ENCODE results near the gene LYRM4. TPM values are rescaled to one million over a fixed set of nuclear protein-coding genes. Genes with fewer than 3 reads are reported as not detected.

The LYRM4 gene
- total RNA-seq, 1 experiment from 2014 or later, result 37.0 TPM

DNA sequence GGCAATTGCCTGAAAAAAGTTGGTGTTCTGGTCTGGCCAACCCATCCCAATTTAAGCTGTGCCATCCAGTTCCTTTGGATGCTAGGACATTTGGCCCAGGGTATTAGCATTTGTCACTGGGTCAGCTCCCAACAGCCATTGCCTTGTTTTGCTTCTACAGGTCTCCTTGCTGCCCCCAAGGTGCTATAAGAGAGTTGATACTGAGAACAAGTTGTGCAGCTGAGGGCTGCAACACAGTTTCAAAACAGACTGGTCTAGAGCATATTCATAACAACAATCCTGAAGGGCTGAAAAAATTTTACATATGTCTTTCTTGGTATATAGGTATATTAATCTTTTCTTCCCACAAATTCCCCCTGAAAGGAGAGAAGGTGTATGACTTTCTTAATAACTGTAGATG lies 61.0 kb downstream of the LYRM4 start:
- Histone ChIP-seq H4K20me1 (ENCODE audit: insufficient read depth) (no peaks in the 10 kb centered on the region), H3K9me3 (ENCODE audit: insufficient read depth, low read depth) (no peaks in the 10 kb centered on the region), H3K4me1 (replicated peaks; ENCODE audit: insufficient read depth) (no peaks in the 10 kb centered on the region), H3K9me2 (ENCODE audit: insufficient read depth) (no peaks in the 10 kb centered on the region; the same call in 1 of the 2 replicates), H3F3A (ENCODE audit: insufficient read depth, low read depth) (no peaks in the 10 kb centered on the region), H3K4me2 (no peak overlapping the region), H3K79me2 (ENCODE audit: low read depth) (no peaks in the 10 kb centered on the region), H3K27me3 (ENCODE audit: insufficient read depth, low read depth) (no peaks in the 10 kb centered on the region), H3K4me3 (no peak overlapping the region), H3K27ac (no peak overlapping the region), H3K36me3 (ENCODE audit: low read depth) (no peaks in the 10 kb centered on the region), H2AFZ (no peak overlapping the region)
- TF ChIP-seq, protein P1, sequence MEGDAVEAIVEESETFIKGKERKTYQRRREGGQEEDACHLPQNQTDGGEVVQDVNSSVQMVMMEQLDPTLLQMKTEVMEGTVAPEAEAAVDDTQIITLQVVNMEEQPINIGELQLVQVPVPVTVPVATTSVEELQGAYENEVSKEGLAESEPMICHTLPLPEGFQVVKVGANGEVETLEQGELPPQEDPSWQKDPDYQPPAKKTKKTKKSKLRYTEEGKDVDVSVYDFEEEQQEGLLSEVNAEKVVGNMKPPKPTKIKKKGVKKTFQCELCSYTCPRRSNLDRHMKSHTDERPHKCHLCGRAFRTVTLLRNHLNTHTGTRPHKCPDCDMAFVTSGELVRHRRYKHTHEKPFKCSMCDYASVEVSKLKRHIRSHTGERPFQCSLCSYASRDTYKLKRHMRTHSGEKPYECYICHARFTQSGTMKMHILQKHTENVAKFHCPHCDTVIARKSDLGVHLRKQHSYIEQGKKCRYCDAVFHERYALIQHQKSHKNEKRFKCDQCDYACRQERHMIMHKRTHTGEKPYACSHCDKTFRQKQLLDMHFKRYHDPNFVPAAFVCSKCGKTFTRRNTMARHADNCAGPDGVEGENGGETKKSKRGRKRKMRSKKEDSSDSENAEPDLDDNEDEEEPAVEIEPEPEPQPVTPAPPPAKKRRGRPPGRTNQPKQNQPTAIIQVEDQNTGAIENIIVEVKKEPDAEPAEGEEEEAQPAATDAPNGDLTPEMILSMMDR (conservative IDR thresholded peaks at IDR 0.05), result no peak
- no peak for TF ChIP-seq EZH2 (IDR thresholded peaks at IDR 0.05; ENCODE audit: low read depth)
- CTCF ChIA-PET, result no interaction called here
- BruUV-seq (replicated peaks), result no TSS peak
- no peak for DNase-seq
- intact Hi-C loops (cut with micrococcal nuclease; ENCODE audit: unreplicated experiment), result no loop called here
- POLR2A ChIA-PET (ENCODE audit: unreplicated experiment), result no interaction called here

DNA sequence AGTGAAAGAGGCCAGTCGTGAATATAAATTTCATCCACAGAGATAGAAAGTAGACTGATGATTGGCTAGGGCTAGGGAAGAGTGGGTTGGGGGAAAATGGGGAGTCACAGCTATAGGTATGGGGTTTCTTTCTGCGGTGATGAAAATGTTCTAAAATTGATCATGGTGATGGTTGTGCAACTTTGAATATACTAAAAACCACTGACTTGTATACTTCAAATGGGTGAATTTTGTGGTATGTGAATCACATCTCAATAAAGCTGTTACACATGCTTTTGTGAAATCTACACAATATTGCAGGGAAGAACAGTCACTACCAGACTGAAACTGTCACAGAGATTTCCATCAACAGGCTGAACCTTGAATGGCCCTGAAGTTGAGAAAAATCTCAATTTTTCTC lies 61.5 kb downstream of the LYRM4 start:
- no peaks in the 10 kb centered on the region for H3K36me3 ChIP-seq (ENCODE audit: low read depth)
- H3K4me1 ChIP-seq (replicated peaks; ENCODE audit: insufficient read depth), result no peaks in the 10 kb centered on the region
- H4K20me1 ChIP-seq (ENCODE audit: insufficient read depth), result no peaks in the 10 kb centered on the region
- no peak overlapping the region for H3K4me2 ChIP-seq
- no TSS peak for BruUV-seq (replicated peaks)
- TF ChIP-seq, protein P1 (conservative IDR thresholded peaks at IDR 0.05), result no peak
- no peak for TF ChIP-seq EZH2 (IDR thresholded peaks at IDR 0.05; ENCODE audit: low read depth)
- H3K27me3 ChIP-seq (ENCODE audit: insufficient read depth, low read depth), result no peaks in the 10 kb centered on the region
- H3K4me3 ChIP-seq, result no peak overlapping the region
- H3F3A ChIP-seq (ENCODE audit: insufficient read depth, low read depth), result no peaks in the 10 kb centered on the region
- H3K27ac ChIP-seq, result no peak overlapping the region
- H3K9me2 ChIP-seq (ENCODE audit: insufficient read depth), result no peaks in the 10 kb centered on the region; the same call in 1 of the 2 replicates
- DNase-seq, result no peak
- ChIA-PET CTCF (no interaction called here), POLR2A (ENCODE audit: unreplicated experiment) (no interaction called here)
- no peaks in the 10 kb centered on the region for H3K9me3 ChIP-seq (ENCODE audit: insufficient read depth, low read depth)
- no peaks in the 10 kb centered on the region for H3K79me2 ChIP-seq (ENCODE audit: low read depth)
- intact Hi-C loops (cut with micrococcal nuclease; ENCODE audit: unreplicated experiment), result no loop called here
- H2AFZ ChIP-seq, result no peak overlapping the region

DNA sequence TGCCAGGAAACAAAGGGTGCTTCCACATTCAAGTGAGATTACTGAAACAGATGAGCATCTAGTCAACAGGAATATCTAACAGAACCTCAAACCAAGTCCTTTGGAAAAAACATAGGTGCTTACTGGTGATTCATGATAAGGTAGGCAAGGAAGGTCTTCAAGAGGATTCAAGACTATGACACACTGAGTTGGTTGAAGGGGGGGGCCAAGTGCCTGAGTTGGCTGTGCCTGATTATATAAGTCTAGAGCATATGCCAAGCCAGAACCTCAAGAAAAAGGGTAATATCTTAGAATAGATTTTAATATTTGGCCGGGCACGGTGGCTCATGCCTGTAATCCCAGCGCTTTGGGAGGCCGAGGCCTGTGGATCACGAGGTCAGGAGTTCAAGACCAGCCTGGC lies 63.7 kb downstream of the LYRM4 start:
- no peak overlapping the region for H3K4me2 ChIP-seq
- H3K27me3 ChIP-seq (ENCODE audit: insufficient read depth, low read depth), result no peaks in the 10 kb centered on the region
- no peaks in the 10 kb centered on the region for H3K36me3 ChIP-seq (ENCODE audit: low read depth)
- no peak for TF ChIP-seq EZH2 (IDR thresholded peaks at IDR 0.05; ENCODE audit: low read depth)
- TF ChIP-seq, protein P1 (conservative IDR thresholded peaks at IDR 0.05), result no peak
- H3K27ac ChIP-seq, result no peak overlapping the region
- H4K20me1 ChIP-seq (ENCODE audit: insufficient read depth), result no peaks in the 10 kb centered on the region
- no peaks in the 10 kb centered on the region for H3K4me1 ChIP-seq (replicated peaks; ENCODE audit: insufficient read depth)
- no peaks in the 10 kb centered on the region; the same call in 1 of the 2 replicates for H3K9me2 ChIP-seq (ENCODE audit: insufficient read depth)
- no peak overlapping the region for H3K4me3 ChIP-seq
- ChIA-PET CTCF (interaction anchor here (0.6 kb wide), 1 partner anchor 74 kb away, joined by 3 read pairs; no protein-coding TSS in a partner anchor), POLR2A (ENCODE audit: unreplicated experiment) (no interaction called here)
- H3K79me2 ChIP-seq (ENCODE audit: low read depth), result no peaks in the 10 kb centered on the region
- intact Hi-C loops (cut with micrococcal nuclease; ENCODE audit: unreplicated experiment), result no loop called here
- no peaks in the 10 kb centered on the region for H3K9me3 ChIP-seq (ENCODE audit: insufficient read depth, low read depth)
- H2AFZ ChIP-seq, result no peak overlapping the region
- H3F3A ChIP-seq (ENCODE audit: insufficient read depth, low read depth), result no peaks in the 10 kb centered on the region
- no TSS peak for BruUV-seq (replicated peaks)
- no peak for DNase-seq
